Neural progenitor cell (in vitro differentiated cells): ENCODE measurements around the gene LRP4. TPM values are rescaled to one million over a fixed set of nuclear protein-coding genes. Genes with fewer than 3 reads are reported as not detected.

Experiments
- DNase-seq: peaks from one replicate; pipeline ENCODE4 v3.0.0-alpha.2; 2016; ENCODE audit warnings: low spot score
- H2AFZ ChIP-seq: fragments of 200-600 bp; sonication (generic); replicated peaks from 2 replicates; pipeline ENCODE4 v1.6.1; 2016; ENCODE audit warnings: antibody characterized with exemption
- H3F3A ChIP-seq: fragments of 200-600 bp; sonication (generic); 2 replicates; pipeline ENCODE4 v1.6.1; 2016; ENCODE audit warnings: antibody characterized with exemption, low read depth
- H3K27ac ChIP-seq: fragments of 200-600 bp; sonication (generic); 2 replicates; pipeline ENCODE4 v1.5.1; 2016; ENCODE audit warnings: mild to moderate bottlenecking
- H3K27me3 ChIP-seq: fragments of 200-600 bp; sonication (generic); 2 replicates; pipeline ENCODE4 v1.6.1; 2016; ENCODE audit warnings: mild to moderate bottlenecking, moderate library complexity
- H3K36me3 ChIP-seq: fragments of 200-600 bp; sonication (generic); 2 replicates; pipeline ENCODE4 v1.5.1; 2016
- H3K4me1 ChIP-seq: fragments of 200-600 bp; sonication (generic); 2 replicates; pipeline ENCODE4 v1.6.1; 2016; ENCODE audit warnings: mixed run types
- H3K4me2 ChIP-seq: fragments of 200-600 bp; sonication (generic); 2 replicates; pipeline ENCODE4 v1.6.1; 2016
- H3K4me3 ChIP-seq: fragments of 200-600 bp; sonication (generic); 2 replicates; pipeline ENCODE4 v1.5.1; 2016
- H3K79me2 ChIP-seq: fragments of 200-600 bp; sonication (generic); 2 replicates; pipeline ENCODE4 v1.6.1; 2016; ENCODE audit warnings: low read depth
- H3K9ac ChIP-seq: fragments of 200-600 bp; sonication (generic); 2 replicates; pipeline ENCODE4 v1.6.1; 2016
- H3K9me3 ChIP-seq: fragments of 200-600 bp; sonication (generic); 2 replicates; pipeline ENCODE4 v1.5.1; 2016; ENCODE audit warnings: low read depth
- H4K20me1 ChIP-seq: fragments of 200-600 bp; sonication (generic); 2 replicates; pipeline ENCODE4 v1.6.1; 2016; ENCODE audit warnings: low read depth
- H3K27ac Mint-ChIP-seq: 3 replicates; pipeline ENCODE4 v1.8.0; 2021; ENCODE audit warnings: mixed read lengths
- H3K27me3 Mint-ChIP-seq: 2 replicates; pipeline ENCODE4 v1.8.0; 2022; ENCODE audit warnings: low read depth, mild to moderate bottlenecking, inconsistent platforms, moderate library complexity, mixed read lengths; ENCODE audit not compliant: insufficient read depth
- H3K36me3 Mint-ChIP-seq: 3 replicates; pipeline ENCODE4 v1.8.0; 2021; ENCODE audit warnings: mixed read lengths
- H3K4me1 Mint-ChIP-seq: 3 replicates; pipeline ENCODE4 v1.8.0; 2021; ENCODE audit warnings: mixed read lengths
- H3K4me3 Mint-ChIP-seq: 3 replicates; pipeline ENCODE4 v1.8.0; 2021; ENCODE audit warnings: mild to moderate bottlenecking, moderate library complexity, mixed read lengths
- H3K9me3 Mint-ChIP-seq: 3 replicates; pipeline ENCODE4 v1.8.0; 2020; ENCODE audit warnings: mixed read lengths
- EZH2 ChIP-seq: fragments of 200-600 bp; sonication (generic); IDR thresholded peaks from 2 replicates; pipeline ENCODE4 v1.6.1; 2017; ENCODE audit warnings: antibody characterized with exemption, mild to moderate bottlenecking, moderate library complexity
- EZH2phosphoT487 ChIP-seq: fragments of 200-600 bp; sonication (generic); IDR thresholded peaks from 2 replicates; pipeline ENCODE4 v1.6.1; 2017; ENCODE audit warnings: antibody characterized with exemption
- total RNA-seq: library from RNA; depleted of rRNA; stranded (reverse); fragments of >200 nt; gene quantifications from 2 replicates; pipeline ENCODE4 v1.2.3, GENCODE V29; 2015; ENCODE audit warnings: low replicate concordance
- TF ChIP-seq, protein P1 (sequence below): fragments of 200-600 bp; sonication (generic); IDR thresholded peaks from 2 replicates; pipeline ENCODE4 v1.5.1; 2017; ENCODE audit warnings: antibody characterized with exemption, mild to moderate bottlenecking

The LRP4 gene
- total RNA-seq, 1 donor from 2014 or later = 12.0 TPM

DNA sequence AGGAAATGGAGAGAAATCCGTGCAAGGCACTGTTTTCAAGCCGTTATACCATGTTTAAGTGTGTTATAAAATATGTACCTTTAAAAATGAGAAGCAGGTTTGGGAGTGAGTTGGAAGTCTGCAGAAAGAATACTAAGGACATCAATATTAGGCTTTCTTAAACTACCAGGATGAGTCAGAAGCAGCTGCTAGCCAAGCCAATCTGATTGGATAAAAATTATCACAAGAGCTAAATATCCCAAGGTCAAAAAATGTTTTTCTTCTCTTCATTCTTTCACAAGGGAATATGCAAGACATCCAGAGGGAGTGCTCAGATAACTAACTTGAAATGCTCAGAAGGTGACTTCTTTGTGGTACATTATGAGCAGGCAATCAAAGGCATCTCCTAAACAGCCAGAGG lies 53.0 kb downstream of the LRP4 start:
- TF ChIP-seq EZH2phosphoT487 = no peak
- TF ChIP-seq, protein P1, sequence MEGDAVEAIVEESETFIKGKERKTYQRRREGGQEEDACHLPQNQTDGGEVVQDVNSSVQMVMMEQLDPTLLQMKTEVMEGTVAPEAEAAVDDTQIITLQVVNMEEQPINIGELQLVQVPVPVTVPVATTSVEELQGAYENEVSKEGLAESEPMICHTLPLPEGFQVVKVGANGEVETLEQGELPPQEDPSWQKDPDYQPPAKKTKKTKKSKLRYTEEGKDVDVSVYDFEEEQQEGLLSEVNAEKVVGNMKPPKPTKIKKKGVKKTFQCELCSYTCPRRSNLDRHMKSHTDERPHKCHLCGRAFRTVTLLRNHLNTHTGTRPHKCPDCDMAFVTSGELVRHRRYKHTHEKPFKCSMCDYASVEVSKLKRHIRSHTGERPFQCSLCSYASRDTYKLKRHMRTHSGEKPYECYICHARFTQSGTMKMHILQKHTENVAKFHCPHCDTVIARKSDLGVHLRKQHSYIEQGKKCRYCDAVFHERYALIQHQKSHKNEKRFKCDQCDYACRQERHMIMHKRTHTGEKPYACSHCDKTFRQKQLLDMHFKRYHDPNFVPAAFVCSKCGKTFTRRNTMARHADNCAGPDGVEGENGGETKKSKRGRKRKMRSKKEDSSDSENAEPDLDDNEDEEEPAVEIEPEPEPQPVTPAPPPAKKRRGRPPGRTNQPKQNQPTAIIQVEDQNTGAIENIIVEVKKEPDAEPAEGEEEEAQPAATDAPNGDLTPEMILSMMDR = no peak
- TF ChIP-seq EZH2 = no peak
- no peaks in the 10 kb centered on the region for H3K9me3 Mint-ChIP-seq

DNA sequence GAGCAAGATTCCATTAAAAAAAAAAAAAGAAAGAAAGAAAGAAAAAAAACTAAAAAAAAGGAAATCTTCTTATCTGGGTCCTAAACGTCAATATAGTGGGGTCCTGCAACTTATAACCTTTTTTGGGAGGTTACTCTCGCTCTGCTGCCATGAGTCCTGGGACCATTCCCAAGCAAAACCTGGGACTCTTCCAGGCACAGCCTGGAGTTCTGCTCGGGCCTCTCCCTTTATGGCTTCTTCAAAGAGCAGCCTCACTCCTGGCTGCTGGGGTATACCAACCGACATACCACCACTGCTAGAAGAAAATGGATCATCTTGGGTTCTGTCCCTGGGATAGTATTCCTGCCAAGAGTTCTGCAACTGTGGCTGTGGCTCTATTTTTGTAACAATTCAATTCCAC lies 58.1 kb downstream of the LRP4 start:
- TF ChIP-seq, protein P1 = no peak
- TF ChIP-seq EZH2 (no peak), EZH2phosphoT487 (no peak)
- H3K4me3 Mint-ChIP-seq = no peak overlapping the region
- peaks cover 56% of the 10 kb centered on the region for H3K36me3 Mint-ChIP-seq
- H3K27me3 Mint-ChIP-seq = peaks cover 4% of the 10 kb centered on the region
- no peaks in the 10 kb centered on the region for H3K27me3 ChIP-seq
- H3K9me3 ChIP-seq = no peaks in the 10 kb centered on the region
- H3K4me1 ChIP-seq = no peaks in the 10 kb centered on the region
- no peak overlapping the region for H3K4me3 ChIP-seq
- no peaks in the 10 kb centered on the region for H3K79me2 ChIP-seq
- no peak overlapping the region for H3K27ac Mint-ChIP-seq
- no peak overlapping the region for H3K4me2 ChIP-seq
- no peaks in the 10 kb centered on the region for H3F3A ChIP-seq
- no peak for DNase-seq
- no peak overlapping the region for H2AFZ ChIP-seq
- H3K4me1 Mint-ChIP-seq = no peaks in the 10 kb centered on the region
- H3K36me3 ChIP-seq = no peaks in the 10 kb centered on the region
- no peaks in the 10 kb centered on the region for H4K20me1 ChIP-seq
- H3K27ac ChIP-seq = no peak overlapping the region
- H3K9ac ChIP-seq = no peak overlapping the region
- no peaks in the 10 kb centered on the region for H3K9me3 Mint-ChIP-seq

More for the DNA sequence above, 53.0 kb downstream of the LRP4 start:
- no peak overlapping the region for H2AFZ ChIP-seq
- H4K20me1 ChIP-seq = no peaks in the 10 kb centered on the region
- H3K4me1 ChIP-seq = no peaks in the 10 kb centered on the region
- H3K4me1 Mint-ChIP-seq = no peaks in the 10 kb centered on the region
- no peak overlapping the region for H3K27ac Mint-ChIP-seq
- DNase-seq = no peak
- no peak overlapping the region for H3K9ac ChIP-seq
- no peak overlapping the region for H3K4me3 Mint-ChIP-seq
- H3K79me2 ChIP-seq = no peaks in the 10 kb centered on the region
- H3K4me2 ChIP-seq = no peak overlapping the region
- no peak overlapping the region for H3K4me3 ChIP-seq
- H3K36me3 ChIP-seq = no peaks in the 10 kb centered on the region
- no peaks in the 10 kb centered on the region for H3K9me3 ChIP-seq
- no peaks in the 10 kb centered on the region for H3F3A ChIP-seq
- no peak overlapping the region for H3K27ac ChIP-seq
- H3K27me3 Mint-ChIP-seq = peaks cover 2% of the 10 kb centered on the region
- peaks cover 48% of the 10 kb centered on the region for H3K36me3 Mint-ChIP-seq
- H3K27me3 ChIP-seq = no peaks in the 10 kb centered on the region

DNA sequence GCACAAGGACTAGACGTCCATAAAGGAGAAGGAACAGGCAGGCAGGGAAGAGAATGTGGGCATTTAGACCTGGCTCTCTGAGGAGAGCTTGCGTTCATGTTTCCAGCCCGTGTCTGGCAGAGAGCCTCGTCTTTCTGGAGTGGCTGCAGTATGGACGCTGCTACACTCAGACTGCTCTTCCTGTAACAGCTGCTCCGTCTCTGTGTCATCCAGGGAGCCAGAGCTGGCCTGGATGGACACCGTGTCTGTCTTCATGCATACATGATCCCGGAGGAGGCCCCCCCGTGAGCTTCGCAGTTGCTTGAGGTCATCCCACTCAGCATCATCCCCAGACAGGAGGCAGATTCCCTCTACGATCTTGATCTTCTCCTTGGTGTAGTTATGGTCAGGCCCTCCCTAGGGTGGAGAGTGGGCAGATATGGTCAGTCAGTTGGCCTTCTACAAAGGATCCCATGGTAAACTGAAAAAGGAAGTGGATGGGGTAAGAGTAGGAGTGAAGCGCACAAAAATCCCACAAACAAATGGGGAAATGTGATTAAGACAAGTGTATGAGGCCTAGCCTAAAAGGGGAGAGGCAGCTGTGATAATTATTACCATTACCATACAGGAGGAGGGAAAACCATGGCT lies 59.3 kb downstream of the LRP4 start:
- Mint-ChIP-seq H3K27me3 (peaks cover 2% of the 10 kb centered on the region), H3K27ac (no peak overlapping the region), H3K36me3 (peaks cover 48% of the 10 kb centered on the region), H3K4me3 (no peak overlapping the region), H3K4me1 (no peaks in the 10 kb centered on the region), H3K9me3 (no peaks in the 10 kb centered on the region)
- H3K4me3 ChIP-seq = no peak overlapping the region
- no peak overlapping the region for H3K27ac ChIP-seq
- no peaks in the 10 kb centered on the region for H4K20me1 ChIP-seq
- no peak overlapping the region for H3K9ac ChIP-seq
- no peaks in the 10 kb centered on the region for H3F3A ChIP-seq
- no peaks in the 10 kb centered on the region for H3K9me3 ChIP-seq
- no peaks in the 10 kb centered on the region for H3K4me1 ChIP-seq
- H2AFZ ChIP-seq = no peak overlapping the region
- DNase-seq = no peak
- H3K27me3 ChIP-seq = no peaks in the 10 kb centered on the region
- H3K4me2 ChIP-seq = no peak overlapping the region
- no peaks in the 10 kb centered on the region for H3K79me2 ChIP-seq
- no peaks in the 10 kb centered on the region for H3K36me3 ChIP-seq
- no peak for TF ChIP-seq EZH2

DNA sequence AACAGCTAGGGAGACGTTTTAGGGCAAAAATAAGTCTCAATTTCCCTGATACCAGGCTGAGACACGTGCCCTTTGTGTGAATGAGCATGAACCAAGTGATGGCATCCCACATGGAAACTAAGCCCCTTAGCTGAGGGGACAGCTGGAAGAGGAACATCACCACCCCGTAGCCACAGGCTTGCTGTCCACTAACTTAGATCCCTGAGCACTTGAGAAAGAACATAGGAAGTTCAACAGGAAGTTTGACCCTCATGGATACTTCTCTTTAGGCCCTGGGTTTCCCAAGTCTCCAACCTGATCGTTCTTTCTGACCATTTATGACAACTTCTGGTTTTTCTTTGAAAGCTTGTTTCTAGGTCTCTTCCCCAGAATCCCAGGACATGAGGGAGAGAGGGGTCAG lies 60.7 kb downstream of the LRP4 start:
- Mint-ChIP-seq H3K36me3 (peaks cover 40% of the 10 kb centered on the region), H3K27ac (no peak overlapping the region), H3K9me3 (no peaks in the 10 kb centered on the region), H3K4me3 (no peak overlapping the region), H3K27me3 (peaks cover 2% of the 10 kb centered on the region), H3K4me1 (no peaks in the 10 kb centered on the region)
- no peaks in the 10 kb centered on the region for H3K27me3 ChIP-seq
- no peaks in the 10 kb centered on the region for H3K79me2 ChIP-seq
- TF ChIP-seq EZH2 (no peak), EZH2phosphoT487 (no peak)
- TF ChIP-seq, protein P1 = no peak
- H3K9ac ChIP-seq = no peak overlapping the region
- no peak for DNase-seq
- H3F3A ChIP-seq = no peaks in the 10 kb centered on the region
- H3K36me3 ChIP-seq = no peaks in the 10 kb centered on the region
- no peak overlapping the region for H3K27ac ChIP-seq
- H2AFZ ChIP-seq = no peak overlapping the region
- H3K4me3 ChIP-seq = no peak overlapping the region
- H3K9me3 ChIP-seq = no peaks in the 10 kb centered on the region
- H3K4me1 ChIP-seq = no peaks in the 10 kb centered on the region
- H4K20me1 ChIP-seq = no peaks in the 10 kb centered on the region
- no peak overlapping the region for H3K4me2 ChIP-seq
